Left lung (tissue), 10 donors: ENCODE results near the gene LACTB. TPM values are rescaled to one million over a fixed set of nuclear protein-coding genes. Genes with fewer than 3 reads are reported as not detected.

ENCODE experiments used
- ATAC-seq: fragments of 200-7000 bp; cut with Tn5 transposase; one replicate; pipeline ENCODE4 v1.9.1; 2020; ENCODE audit warnings: moderate library complexity
- DNase-seq, 4 donors: peaks; one replicate each; pipeline ENCODE4 v3.0.0-alpha.2; 2013 to 2020
- H3K27ac ChIP-seq, 2 donors: fragments of 200-600 bp; sonication (generic) in 1 of 2; one replicate each; pipeline versions ENCODE4 v1.5.0 to v1.8.0; 2020 to 2021
- H3K27me3 ChIP-seq, 2 donors: fragments of 200-600 bp; sonication (generic) in 1 of 2; one replicate each; pipeline versions ENCODE4 v1.5.0 to v1.8.0; 2020 to 2021
- H3K36me3 ChIP-seq, 2 donors: fragments of 200-600 bp; sonication (generic) in 1 of 2; one replicate each; pipeline versions ENCODE4 v1.5.0 to v1.8.0; 2020 to 2021
- H3K4me1 ChIP-seq, 2 donors: fragments of 200-600 bp; one replicate each; pipeline ENCODE4 v1.8.0; 2021
- H3K4me3 ChIP-seq, 2 donors: fragments of 200-600 bp; sonication (generic) in 1 of 2; one replicate each; pipeline versions ENCODE4 v1.5.0 to v1.8.0; 2020 to 2021; ENCODE audit warnings: mild to moderate bottlenecking in 1 of 2
- H3K9me3 ChIP-seq, 2 donors: fragments of 200-600 bp; sonication (generic) in 1 of 2; one replicate each; pipeline versions ENCODE4 v1.5.0 to v1.8.0; 2020 to 2021
- CTCF ChIP-seq, 2 donors: fragments of 200-600 bp; sonication (generic) in 1 of 2; IDR thresholded peaks; one replicate each; pipeline versions ENCODE4 v1.5.0 to v1.8.0; 2021; ENCODE audit warnings: antibody characterized with exemption in 2 of 2
- intact Hi-C, 2 donors: fragments of 100-400 bp; cut with DNase I; formaldehyde crosslinking; loops; one replicate each; pipeline versions ENCODE4 v1.11.2 to v1.14.2; 2022
- polyA plus RNA-seq, 6 donors: library from polyadenylated mRNA; unstranded; fragments of 120-200 nt; gene quantifications; one replicate each; pipeline ENCODE4 v1.2.1, GENCODE V29; 2013; ENCODE audit not compliant: insufficient read length in 6 of 6
- total RNA-seq, 2 donors: library from RNA; stranded (reverse); fragmentation: NEBNext Ultra II Directional; extraction: Animal tissue kit (Norgen Biotek cat#: 25700); gene quantifications; one replicate each; pipeline ENCODE4 v1.2.1, GENCODE V29; 2021
- donor health status: DM: no; HTN: yes; CAD: no.
- donor health status: DM: no; HTN: no; CAD: no.

LACTB gene
- total and polyA plus RNA-seq, 8 donors: 17.9 to 41.8 (median 19.9) TPM

GRCh38 chr15:63156755-63157117 lies 35.1 kb downstream of the LACTB start:
- Histone ChIP-seq H3K27ac (peak overlapping the region; percentile 96 to 99), H3K36me3 (peaks cover 0 to 31% of the 10 kb centered on the region in 2 donors), H3K4me3 (peak overlapping the region; percentile 68 to 83), H3K9me3 (no peaks in the 10 kb centered on the region), H3K27me3 (no peaks in the 10 kb centered on the region), H3K4me1 (peaks cover 16 to 35% of the 10 kb centered on the region in 2 donors)
- DNase-seq (peak in 2 of 4 donors; percentile 43 to 57), ATAC-seq (peak; percentile 57)
- intact Hi-C loops: no loop called here
- no peak for TF ChIP-seq CTCF (IDR thresholded peaks at IDR 0.05)

- no peaks in the 10 kb centered on the region for H3K9me3 ChIP-seq
- H3K4me3 ChIP-seq: peak within 1 kb of the TSS; percentile 68 to 83
- H3K27ac ChIP-seq: peak within 1 kb of the TSS; percentile 96 to 99
- H3K27me3 ChIP-seq: no peaks in the 10 kb centered on the region
- H3K36me3 ChIP-seq: peaks cover 0 to 27% of the 10 kb centered on the region in 2 donors
- no peak for TF ChIP-seq CTCF (IDR thresholded peaks at IDR 0.05)
- intact Hi-C loops: no loop called here
- DNase-seq (peak; percentile 93 to 97 (median 94)), ATAC-seq (peak; percentile 97)
- H3K4me1 ChIP-seq: peaks cover 16 to 35% of the 10 kb centered on the region in 2 donors
These were observed 35.6 kb downstream of the LACTB start, which contains the start of gene RPS27L for GRCh38 chr15:63157118-63157843. Gene RPS27L (minus strand): TSS chr15:63157477. CDS start chr15:63157405, 72 bp downstream.

- H3K4me1 ChIP-seq: peaks cover 16 to 35% of the 10 kb centered on the region in 2 donors
- DNase-seq (peak in 3 of 4 donors; percentile 62 to 82 (median 69)), ATAC-seq (peak; percentile 53)
- intact Hi-C loops: no loop called here
- H3K4me3 ChIP-seq: peak overlapping the region; percentile 68 to 83
- peaks cover 0 to 21% of the 10 kb centered on the region in 2 donors for H3K36me3 ChIP-seq
- H3K27me3 ChIP-seq: no peaks in the 10 kb centered on the region
- TF ChIP-seq CTCF (IDR thresholded peaks at IDR 0.05): peak in 1 of 2 donors; percentile 20
- H3K9me3 ChIP-seq: no peaks in the 10 kb centered on the region
- peak overlapping the region; percentile 96 to 99 for H3K27ac ChIP-seq
These were observed 36.3 kb downstream of the LACTB start for GRCh38 chr15:63157891-63158431.

GRCh38 chr15:63160638-63161037 lies 39.0 kb downstream of the LACTB start:
- TF ChIP-seq CTCF (IDR thresholded peaks at IDR 0.05): no peak
- ATAC-seq: no peak
- intact Hi-C loops: no loop called here

GRCh38 chr15:63163217-63163616 lies 41.6 kb downstream of the LACTB start:
- Histone ChIP-seq H3K9me3 (no peaks in the 10 kb centered on the region), H3K27me3 (no peaks in the 10 kb centered on the region), H3K36me3 (no peaks in the 10 kb centered on the region), H3K4me3 (no peak overlapping the region), H3K4me1 (peaks cover 0 to 5% of the 10 kb centered on the region in 2 donors), H3K27ac (no peak overlapping the region)
- no peak for TF ChIP-seq CTCF (IDR thresholded peaks at IDR 0.05)
- intact Hi-C loops: no loop called here
- ATAC-seq (no peak), DNase-seq (no peak)

More at GRCh38 chr15:63160638-63161037, 39.0 kb downstream of the LACTB start:
- Histone ChIP-seq H3K27ac (no peak overlapping the region), H3K4me3 (no peak overlapping the region), H3K4me1 (peaks cover 4 to 16% of the 10 kb centered on the region in 2 donors), H3K27me3 (no peaks in the 10 kb centered on the region), H3K36me3 (no peaks in the 10 kb centered on the region), H3K9me3 (no peaks in the 10 kb centered on the region)
- DNase-seq: no peak
